SK-N-SH (cell line): Measurements from ENCODE around the gene NECTIN1.

ENCODE experiments used
- GATA2 ChIP-seq: sonication (generic); formaldehyde crosslinking; IDR thresholded peaks from 2 replicates; pipeline ENCODE4 v1.5.0; 2020; ENCODE audit warnings: mild to moderate bottlenecking, missing genetic modification reagents
- YY1 ChIP-seq: IDR thresholded peaks from 2 replicates; pipeline ENCODE4 v1.4.0; 2012; ENCODE audit warnings: low read depth, mild to moderate bottlenecking

DNA sequence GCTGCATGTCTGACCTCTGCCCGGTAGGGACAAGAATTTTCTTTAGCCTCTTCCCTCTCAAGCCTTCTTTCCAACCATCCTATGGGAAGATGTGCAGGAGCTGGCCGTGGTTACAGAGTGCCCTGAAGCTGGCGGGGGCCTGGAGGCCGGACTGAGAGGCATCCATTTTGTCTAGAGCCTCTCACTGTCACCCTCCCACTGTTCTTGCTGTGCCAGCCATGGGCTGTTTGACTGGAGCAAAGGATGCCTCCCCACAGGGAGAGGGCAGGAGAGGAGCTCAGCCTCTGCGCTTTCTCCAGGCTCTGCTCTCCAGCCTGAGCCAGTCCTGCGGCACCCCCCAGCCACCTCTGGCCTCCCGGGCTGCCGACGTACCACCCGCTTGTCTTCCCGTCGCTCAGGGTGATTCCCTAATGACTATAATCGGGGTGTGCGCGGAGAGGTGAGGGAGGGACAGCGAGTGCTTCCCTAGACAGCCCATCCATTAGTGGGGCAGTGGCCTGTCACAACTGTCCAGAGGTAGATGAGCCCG is 123.8 kb downstream of the NECTIN1 start:
- TF ChIP-seq YY1 (no peak), GATA2 (CRISPR knock-in tag) (no peak)
